ENCODE results near the gene ARAP2. TPM values are rescaled to one million over a fixed set of nuclear protein-coding genes. Genes with fewer than 3 reads are reported as not detected.

Gene ARAP2
- total RNA-seq, 2 donors from 2014 or later: 44.8 to 51.7 TPM

DNA sequence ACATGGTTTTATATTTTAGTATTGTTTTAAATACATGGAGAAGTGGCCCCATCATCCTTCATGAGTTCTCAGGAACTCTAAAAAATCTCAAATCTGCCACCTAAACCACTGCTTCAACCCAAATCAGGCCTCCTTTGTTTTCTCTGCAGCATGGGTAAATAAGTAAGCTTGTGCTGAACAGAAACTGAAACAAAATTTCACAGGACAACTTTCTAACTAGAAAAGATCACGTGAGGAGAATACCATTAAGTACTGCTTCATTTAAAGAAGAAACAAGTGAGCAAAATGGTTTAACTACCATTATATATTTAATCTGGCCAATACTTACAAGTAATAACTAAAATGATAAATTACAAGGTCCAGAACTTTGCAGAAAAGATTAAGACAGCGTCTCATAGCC lies 2.5 kb downstream of the ARAP2 start:
- peak; percentile 6 for ATAC-seq (replicated peaks)
- Mint-ChIP-seq H3K36me3 (ENCODE audit: low read depth) (peaks cover 60% of the 10 kb centered on the region), H3K27me3 (no peaks in the 10 kb centered on the region)

DNA sequence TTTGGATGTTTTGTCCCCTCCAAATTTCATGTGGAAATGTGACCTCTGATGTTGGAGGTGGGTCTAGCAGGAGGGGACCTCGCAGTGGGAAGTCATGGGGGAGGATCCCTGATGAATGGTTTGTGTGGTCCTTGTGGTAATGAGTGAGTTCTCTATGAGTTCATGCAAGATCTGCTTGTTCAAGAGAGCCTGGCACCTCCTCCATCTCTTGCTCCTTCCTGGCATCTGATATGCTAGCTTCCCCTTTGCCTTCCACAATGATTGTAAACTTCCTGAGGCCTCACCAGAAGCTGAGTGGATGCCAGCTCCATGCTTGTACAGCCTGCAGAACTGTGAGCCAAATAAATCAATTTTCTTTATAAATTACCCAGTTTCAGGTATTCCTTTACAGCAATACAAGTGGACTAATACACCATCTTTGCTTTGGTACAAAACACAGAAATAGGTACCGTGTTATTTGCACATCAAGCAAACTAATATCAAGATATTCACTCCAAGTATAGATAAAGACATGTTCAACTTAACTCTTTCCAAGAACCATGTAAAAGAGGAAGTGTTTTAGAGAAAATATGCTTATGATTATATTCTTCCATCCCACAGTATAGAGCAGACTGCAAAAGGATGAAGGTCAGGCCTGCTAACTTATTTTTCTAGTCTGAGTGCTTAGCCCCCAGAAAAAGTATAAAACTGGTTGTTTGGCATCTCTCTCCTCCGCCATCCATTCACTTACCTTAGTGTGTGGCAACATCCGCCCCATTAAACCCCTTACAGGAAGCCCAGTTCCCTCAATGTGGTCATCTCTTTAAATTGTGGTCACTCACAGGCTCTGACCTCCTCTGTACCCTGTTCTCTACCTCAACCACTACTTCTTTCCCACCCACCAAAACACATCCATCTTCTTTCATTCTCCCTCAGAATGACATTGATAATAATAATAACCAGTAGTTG lies 6.7 kb downstream of the ARAP2 start:
- Mint-ChIP-seq H3K4me3 (peak overlapping the region; percentile 46), H3K9me3 (no peaks in the 10 kb centered on the region), H3K27ac (peak overlapping the region; percentile 13), H3K4me1 (peaks cover 69% of the 10 kb centered on the region), H3K36me3 (ENCODE audit: low read depth) (peaks cover 86% of the 10 kb centered on the region), H3K27me3 (no peaks in the 10 kb centered on the region)
- ATAC-seq (replicated peaks): no peak

More for the DNA sequence above, 2.5 kb downstream of the ARAP2 start:
- peak overlapping the region; percentile 88 for H3K4me3 Mint-ChIP-seq
- H3K4me1 Mint-ChIP-seq: peaks cover 38% of the 10 kb centered on the region
- H3K9me3 Mint-ChIP-seq: no peaks in the 10 kb centered on the region
- peak overlapping the region; percentile 99 for H3K27ac Mint-ChIP-seq

DNA sequence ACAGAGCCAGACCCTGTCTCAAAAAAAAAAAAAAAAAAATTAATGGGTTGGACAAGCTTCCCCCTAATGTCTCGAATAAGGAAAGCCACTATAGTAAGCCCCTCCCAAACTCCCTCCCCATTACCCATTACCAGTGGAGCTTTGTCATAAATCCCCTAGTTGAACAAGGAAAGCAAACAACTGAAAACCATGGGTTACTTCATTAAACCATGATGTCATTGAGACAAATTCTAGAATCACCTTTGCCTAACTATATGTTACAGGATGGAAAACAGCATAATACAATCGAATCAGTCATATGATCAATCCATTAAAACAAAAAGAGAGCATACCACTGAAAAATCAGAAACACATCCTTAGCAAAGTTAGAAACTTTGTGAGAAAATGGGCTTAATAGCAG lies 8.2 kb downstream of the ARAP2 start:
- Mint-ChIP-seq H3K4me3 (no peak overlapping the region), H3K9me3 (no peaks in the 10 kb centered on the region), H3K36me3 (ENCODE audit: low read depth) (peaks cover 79% of the 10 kb centered on the region), H3K4me1 (peaks cover 69% of the 10 kb centered on the region), H3K27ac (no peak overlapping the region), H3K27me3 (no peaks in the 10 kb centered on the region)
- ATAC-seq (replicated peaks): peak; percentile 22

DNA sequence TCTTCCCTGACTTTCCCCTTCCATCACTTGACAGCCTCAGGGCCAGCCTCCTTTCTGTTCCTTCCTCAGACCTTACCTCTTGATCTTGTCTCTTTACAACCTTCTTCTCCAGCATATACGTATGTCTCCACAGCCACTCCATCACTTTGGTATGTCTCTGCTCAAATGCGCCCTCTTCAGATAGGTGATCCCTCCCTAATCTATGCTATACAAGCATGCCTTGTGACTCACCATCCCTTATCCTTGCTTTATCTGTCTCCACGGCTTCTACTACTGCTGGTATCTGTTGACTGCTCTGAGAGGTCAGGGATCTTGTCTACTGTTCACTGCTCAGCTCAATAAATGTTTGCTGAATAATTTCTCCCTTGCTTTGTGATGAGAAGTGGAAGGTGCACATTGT lies 9.0 kb downstream of the ARAP2 start:
- Mint-ChIP-seq H3K36me3 (ENCODE audit: low read depth) (peaks cover 83% of the 10 kb centered on the region), H3K4me1 (peaks cover 69% of the 10 kb centered on the region), H3K9me3 (no peaks in the 10 kb centered on the region), H3K27me3 (no peaks in the 10 kb centered on the region), H3K4me3 (peak overlapping the region; percentile 11), H3K27ac (no peak overlapping the region)
- ATAC-seq (replicated peaks): peak; percentile 45

DNA sequence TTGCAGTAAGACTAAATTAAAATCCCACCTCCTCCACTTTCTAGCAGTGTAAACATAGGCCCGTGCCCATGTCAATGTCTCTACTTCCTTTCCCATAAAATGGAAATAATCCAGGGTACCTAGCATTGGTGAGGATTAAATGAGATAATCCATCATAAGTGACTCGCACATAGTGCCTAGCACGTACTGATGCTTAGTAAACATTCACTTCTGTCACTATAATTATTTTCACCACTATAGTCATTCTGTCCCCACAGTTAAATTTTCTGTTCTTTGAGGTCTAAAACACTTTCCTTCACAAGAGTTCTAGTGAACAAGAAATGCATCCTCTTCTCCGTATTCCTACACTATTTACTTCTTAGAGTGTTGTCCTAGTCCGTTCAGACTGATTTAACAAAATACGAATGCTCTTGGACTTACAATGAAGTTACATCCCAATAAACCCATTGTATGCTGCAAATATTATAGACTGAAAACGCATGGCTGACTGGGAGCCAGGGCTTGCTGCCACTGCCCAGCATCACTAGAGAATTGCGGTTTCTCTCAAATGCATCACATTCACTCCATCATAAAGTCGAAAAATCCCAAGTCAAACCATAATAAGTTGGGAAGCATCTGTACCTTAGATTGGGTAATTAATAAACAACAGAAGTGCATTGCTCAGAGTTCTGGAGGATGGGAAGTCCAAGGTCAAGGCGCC lies 10.6 kb downstream of the ARAP2 start:
- Mint-ChIP-seq H3K27ac (peak overlapping the region; percentile 74), H3K4me3 (peak overlapping the region; percentile 29), H3K4me1 (peaks cover 60% of the 10 kb centered on the region), H3K27me3 (no peaks in the 10 kb centered on the region), H3K9me3 (no peaks in the 10 kb centered on the region), H3K36me3 (ENCODE audit: low read depth) (peaks cover 75% of the 10 kb centered on the region)
- ATAC-seq (replicated peaks): peak; percentile 68

DNA sequence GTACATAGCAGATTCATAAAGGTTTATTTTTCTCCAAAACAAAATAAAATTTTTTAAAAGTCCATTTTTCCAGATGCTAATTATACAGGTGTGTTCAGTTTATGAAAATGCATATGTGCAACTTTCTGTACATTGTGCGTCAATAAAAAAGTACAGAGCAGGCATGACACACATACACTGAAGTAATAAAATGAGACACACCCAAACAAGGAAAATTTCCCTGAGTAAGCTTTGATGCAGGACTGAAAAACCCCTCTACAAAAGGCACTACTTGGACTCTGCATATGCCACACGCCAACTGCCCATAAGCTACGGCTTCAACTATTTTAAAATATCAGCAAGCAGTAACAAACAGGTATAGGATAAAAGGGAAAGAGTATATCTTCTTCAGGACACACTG lies 13.8 kb downstream of the ARAP2 start:
- no peak for ATAC-seq (replicated peaks)
- Mint-ChIP-seq H3K27me3 (no peaks in the 10 kb centered on the region), H3K4me3 (peak overlapping the region; percentile 14), H3K36me3 (ENCODE audit: low read depth) (peaks cover 76% of the 10 kb centered on the region), H3K4me1 (peaks cover 54% of the 10 kb centered on the region), H3K9me3 (no peaks in the 10 kb centered on the region), H3K27ac (no peak overlapping the region)

DNA sequence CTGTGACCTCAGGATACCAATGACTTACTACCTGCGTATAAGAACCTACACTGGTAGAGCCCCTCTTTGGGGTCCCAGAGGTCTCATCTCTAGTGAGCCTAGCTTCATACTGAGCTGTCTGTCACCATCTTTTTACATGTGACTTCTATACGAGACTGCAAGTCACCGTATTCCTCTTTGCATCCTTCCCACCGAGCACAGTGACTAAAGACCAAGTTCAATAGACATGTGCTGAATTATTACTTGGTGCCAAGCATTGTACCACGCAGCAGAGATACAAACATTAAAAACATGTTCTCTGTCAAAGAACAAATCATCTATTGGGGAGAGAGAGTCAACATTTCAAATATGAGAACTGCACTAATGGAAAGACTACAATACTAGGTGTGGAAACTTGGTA lies 16.4 kb downstream of the ARAP2 start:
- Mint-ChIP-seq H3K4me1 (peaks cover 39% of the 10 kb centered on the region), H3K4me3 (no peak overlapping the region), H3K27me3 (no peaks in the 10 kb centered on the region), H3K27ac (no peak overlapping the region), H3K36me3 (ENCODE audit: low read depth) (peaks cover 64% of the 10 kb centered on the region), H3K9me3 (no peaks in the 10 kb centered on the region)
- no peak for ATAC-seq (replicated peaks)

DNA sequence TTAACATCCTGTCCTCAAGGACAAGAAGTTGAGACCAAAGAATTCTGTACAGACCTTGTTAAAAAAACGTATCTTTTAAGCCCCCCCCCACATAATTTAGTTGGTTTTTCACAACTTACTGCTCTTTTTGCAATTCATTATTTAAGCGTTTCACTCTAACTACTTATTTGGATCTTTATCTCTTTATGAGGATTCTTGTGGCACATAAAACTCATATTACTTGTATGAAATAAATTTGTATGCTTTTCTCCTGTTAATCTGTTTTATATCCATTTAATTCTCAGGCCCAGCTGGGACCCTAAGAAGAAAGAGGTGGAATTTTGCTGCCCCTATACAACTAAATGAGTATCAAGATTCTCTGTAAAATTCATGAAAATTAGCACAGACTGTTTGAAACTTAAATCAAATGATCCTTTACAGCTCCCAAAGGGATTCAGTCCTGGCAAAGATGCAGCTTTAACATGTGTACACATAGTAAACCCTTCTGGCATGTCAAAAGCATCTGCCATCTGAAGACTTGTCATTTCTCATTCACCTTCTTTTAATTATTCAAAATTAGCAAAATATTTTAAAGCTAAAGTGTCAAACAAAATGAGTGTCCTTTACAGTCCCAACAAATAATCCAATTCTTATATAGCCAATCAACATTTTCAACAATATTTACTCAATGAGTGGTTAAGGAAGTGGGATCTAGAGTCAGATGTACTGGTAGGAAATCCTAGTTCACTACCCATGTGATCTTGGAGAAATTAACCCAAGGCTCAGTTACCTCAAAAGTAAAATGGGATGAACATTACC lies 17.7 kb downstream of the ARAP2 start:
- Mint-ChIP-seq H3K4me1 (peaks cover 38% of the 10 kb centered on the region), H3K4me3 (peak overlapping the region; percentile 43), H3K27ac (no peak overlapping the region), H3K9me3 (no peaks in the 10 kb centered on the region), H3K36me3 (ENCODE audit: low read depth) (peaks cover 55% of the 10 kb centered on the region), H3K27me3 (no peaks in the 10 kb centered on the region)
- ATAC-seq (replicated peaks): no peak

DNA sequence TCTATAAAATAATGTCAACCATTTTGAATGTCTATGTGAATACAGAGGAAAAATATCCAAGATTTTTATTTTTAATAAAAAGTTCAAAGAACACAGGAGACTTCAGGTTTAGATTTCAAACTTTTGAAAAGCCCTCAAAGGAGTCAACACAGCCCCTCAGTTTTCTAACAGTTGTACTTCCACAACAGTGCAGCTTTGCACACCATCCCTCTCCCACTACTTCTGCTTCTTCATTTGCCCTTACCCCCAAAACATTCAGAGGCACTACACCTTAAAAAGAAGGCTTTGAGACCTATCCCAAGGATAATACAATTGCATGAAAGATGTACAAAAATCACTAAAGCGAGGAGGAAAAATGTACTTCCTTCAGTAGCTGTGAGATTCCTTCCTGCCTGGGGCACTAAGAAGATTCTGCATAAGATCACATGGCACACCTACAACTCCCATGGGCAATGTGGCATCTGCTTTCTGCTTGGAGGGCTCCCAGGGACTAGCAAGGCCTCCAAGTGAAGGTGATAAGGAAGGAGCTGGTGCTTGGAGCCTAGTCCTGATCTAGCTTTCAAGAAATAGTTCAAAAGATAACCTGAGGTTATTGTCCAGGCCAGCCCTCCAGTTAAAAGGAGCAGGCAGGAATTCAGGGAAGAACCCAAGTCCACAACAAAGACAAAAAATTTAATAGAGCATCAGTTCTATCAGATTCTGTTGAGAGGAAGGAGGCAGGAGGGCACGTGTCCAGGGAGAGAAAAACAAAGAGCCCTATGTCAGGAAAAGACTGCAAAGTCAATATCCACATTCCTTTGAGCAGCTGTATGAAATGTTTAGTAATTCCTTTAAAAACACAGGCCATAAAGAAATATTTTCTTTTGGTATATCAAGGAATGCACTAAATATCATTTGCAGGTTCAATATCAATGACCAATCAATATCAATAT lies 19.1 kb downstream of the ARAP2 start:
- Mint-ChIP-seq H3K9me3 (no peaks in the 10 kb centered on the region), H3K4me1 (peaks cover 34% of the 10 kb centered on the region), H3K27ac (peak overlapping the region; percentile 53), H3K4me3 (peak overlapping the region; percentile 62), H3K27me3 (no peaks in the 10 kb centered on the region), H3K36me3 (ENCODE audit: low read depth) (peaks cover 49% of the 10 kb centered on the region)
- ATAC-seq (replicated peaks): no peak

DNA sequence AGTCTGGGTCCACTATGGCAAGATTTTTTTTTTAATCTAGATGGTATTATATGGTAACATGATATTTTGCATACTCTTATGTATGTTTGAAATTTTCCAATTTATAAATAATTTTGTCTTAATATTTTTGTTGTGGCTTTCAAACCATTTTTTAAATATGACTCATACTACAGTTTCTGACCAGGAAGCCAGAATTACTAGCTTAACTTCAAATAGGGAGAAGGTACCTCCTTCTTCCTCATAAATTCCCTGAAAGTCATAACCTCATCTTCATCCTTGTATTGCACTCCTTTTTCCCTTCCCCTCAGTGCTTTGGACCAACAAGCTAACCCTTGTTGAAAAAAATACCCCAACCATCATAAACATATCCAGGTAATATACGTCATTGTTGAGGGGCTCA lies 21.6 kb downstream of the ARAP2 start:
- no peak for ATAC-seq (replicated peaks)
- H3K4me3 Mint-ChIP-seq: peak overlapping the region; percentile 33
- H3K27me3 Mint-ChIP-seq: no peaks in the 10 kb centered on the region
- no peak overlapping the region for H3K27ac Mint-ChIP-seq
- H3K9me3 Mint-ChIP-seq: no peaks in the 10 kb centered on the region
- peaks cover 34% of the 10 kb centered on the region for H3K36me3 Mint-ChIP-seq (ENCODE audit: low read depth)
- H3K4me1 Mint-ChIP-seq: peaks cover 50% of the 10 kb centered on the region

DNA sequence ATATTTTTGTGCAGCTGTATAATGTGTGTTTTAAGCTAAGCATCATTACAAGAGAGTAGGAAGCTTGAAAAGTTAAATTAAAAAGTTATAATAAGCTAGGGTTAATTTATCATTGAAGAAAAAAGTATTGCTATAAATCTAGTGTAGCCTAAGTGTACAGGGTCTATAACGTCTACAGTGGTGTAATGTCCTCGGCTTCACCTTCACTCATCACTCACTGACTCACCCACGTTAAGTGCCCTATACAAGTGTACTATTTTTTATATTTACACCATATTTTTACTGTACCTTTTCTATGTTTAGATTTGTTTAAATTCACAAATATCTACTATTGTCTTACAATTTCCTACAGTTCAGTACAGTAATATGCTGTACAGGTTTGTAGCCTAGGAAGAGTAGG lies 23.5 kb downstream of the ARAP2 start:
- Mint-ChIP-seq H3K27me3 (no peaks in the 10 kb centered on the region), H3K4me3 (no peak overlapping the region), H3K36me3 (ENCODE audit: low read depth) (peaks cover 16% of the 10 kb centered on the region), H3K4me1 (peaks cover 41% of the 10 kb centered on the region), H3K9me3 (no peaks in the 10 kb centered on the region), H3K27ac (no peak overlapping the region)
- ATAC-seq (replicated peaks): no peak

DNA sequence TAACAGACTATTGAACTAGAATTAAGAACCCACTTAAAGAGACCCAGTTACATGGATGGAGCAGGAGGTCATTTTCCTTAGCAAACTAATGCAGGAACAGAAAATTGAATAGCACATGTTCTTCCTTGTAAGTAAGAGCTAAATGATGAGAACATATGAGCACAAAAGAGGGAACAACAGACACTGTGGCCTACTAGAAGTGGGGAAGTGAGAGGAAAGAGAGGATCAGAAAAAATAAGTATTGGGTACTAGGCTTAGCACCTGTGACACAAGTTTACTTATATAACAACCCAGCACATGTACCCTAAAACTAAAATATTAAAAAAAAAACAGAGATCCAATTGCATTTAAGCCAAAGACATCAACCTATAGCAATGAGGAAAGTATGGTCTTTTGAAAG lies 26.2 kb downstream of the ARAP2 start:
- H3K4me1 Mint-ChIP-seq: peaks cover 41% of the 10 kb centered on the region
- H3K36me3 Mint-ChIP-seq (ENCODE audit: low read depth): peaks cover 26% of the 10 kb centered on the region
- peak overlapping the region; percentile 11 for H3K4me3 Mint-ChIP-seq
- no peaks in the 10 kb centered on the region for H3K27me3 Mint-ChIP-seq
- no peak for ATAC-seq (replicated peaks)
- H3K9me3 Mint-ChIP-seq: no peaks in the 10 kb centered on the region
- H3K27ac Mint-ChIP-seq: peak overlapping the region; percentile 13

DNA sequence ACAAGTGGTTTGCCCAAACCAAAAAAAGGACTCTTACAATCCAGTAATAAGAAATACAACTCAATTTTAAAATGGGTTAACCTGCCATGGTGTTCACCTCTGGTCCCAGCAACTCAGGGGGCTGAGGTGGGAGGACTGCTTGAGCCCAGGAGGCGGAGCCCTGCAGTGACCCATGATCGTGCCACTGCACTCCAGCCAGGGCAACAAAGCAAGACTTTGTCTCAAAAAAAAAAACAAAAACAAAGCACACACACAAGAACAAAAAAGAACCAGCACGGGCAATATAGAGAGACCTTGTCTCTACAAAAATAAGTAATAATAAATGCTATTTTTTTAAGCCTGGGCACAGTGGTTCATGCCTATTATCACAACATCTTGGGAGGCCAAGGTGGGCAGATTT lies 28.7 kb downstream of the ARAP2 start:
- no peaks in the 10 kb centered on the region for H3K9me3 Mint-ChIP-seq
- no peaks in the 10 kb centered on the region for H3K27me3 Mint-ChIP-seq
- H3K4me3 Mint-ChIP-seq: no peak overlapping the region
- ATAC-seq (replicated peaks): no peak
- H3K4me1 Mint-ChIP-seq: peaks cover 28% of the 10 kb centered on the region
- no peak overlapping the region for H3K27ac Mint-ChIP-seq
- peaks cover 51% of the 10 kb centered on the region for H3K36me3 Mint-ChIP-seq (ENCODE audit: low read depth)
